Measurements from ENCODE around the gene RAB35.

DNA sequence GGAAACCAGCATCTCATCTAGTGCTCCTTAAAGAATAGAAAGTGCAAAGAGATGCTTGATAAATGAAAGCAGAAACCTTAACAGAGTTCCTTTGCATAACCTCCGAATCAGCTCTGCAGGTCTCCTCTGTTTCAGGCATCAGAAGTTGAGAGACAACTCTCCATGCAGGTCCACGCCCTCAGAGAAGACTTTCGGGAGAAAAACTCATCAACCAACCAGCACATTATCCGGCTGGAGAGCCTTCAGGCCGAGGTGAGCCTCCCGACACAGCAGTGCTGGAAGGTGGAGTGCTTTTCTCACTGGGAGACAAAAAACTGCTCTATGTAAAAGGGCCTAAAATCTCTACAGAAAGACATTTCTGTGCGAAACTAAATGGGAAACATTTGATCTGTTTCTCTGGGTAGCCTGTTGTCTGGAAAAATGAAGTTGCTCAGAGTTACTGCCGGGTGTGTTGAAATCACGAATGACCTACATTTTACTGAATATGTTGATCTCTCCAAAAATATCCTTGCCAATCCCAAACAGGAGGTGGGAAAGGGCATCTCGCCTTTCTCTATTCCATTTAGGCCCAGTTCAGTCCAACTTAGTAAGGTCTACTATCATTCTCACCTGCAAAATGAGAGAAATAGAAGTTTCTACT is 54.9 kb downstream of the RAB35 start:
- TF ChIP-seq, protein P1, sequence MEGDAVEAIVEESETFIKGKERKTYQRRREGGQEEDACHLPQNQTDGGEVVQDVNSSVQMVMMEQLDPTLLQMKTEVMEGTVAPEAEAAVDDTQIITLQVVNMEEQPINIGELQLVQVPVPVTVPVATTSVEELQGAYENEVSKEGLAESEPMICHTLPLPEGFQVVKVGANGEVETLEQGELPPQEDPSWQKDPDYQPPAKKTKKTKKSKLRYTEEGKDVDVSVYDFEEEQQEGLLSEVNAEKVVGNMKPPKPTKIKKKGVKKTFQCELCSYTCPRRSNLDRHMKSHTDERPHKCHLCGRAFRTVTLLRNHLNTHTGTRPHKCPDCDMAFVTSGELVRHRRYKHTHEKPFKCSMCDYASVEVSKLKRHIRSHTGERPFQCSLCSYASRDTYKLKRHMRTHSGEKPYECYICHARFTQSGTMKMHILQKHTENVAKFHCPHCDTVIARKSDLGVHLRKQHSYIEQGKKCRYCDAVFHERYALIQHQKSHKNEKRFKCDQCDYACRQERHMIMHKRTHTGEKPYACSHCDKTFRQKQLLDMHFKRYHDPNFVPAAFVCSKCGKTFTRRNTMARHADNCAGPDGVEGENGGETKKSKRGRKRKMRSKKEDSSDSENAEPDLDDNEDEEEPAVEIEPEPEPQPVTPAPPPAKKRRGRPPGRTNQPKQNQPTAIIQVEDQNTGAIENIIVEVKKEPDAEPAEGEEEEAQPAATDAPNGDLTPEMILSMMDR (IDR thresholded peaks at IDR 0.05), result no peak
- no peak for TF ChIP-seq POLR2A (IDR thresholded peaks at IDR 0.05)
